ENCODE measurements around the gene TOX2. TPM values are rescaled to one million over a fixed set of nuclear protein-coding genes. Genes with fewer than 3 reads are reported as not detected.

The TOX2 gene
- total RNA-seq (2022; extraction: Qiagen RNA extraction; ENCODE audit: low read depth) = 8.4 to 11.4 TPM (median 9.3 TPM) in 5 replicates

GRCh38 chr20:43914311-43915210, at the start of gene TOX2:
TOX2 (plus strand) TSS chr20:43914852; CDS start chr20:43914892, 40 bp downstream.

Other genes starting within 250 kb of the TOX2 start
- gene MYBL2, start 247.7 kb upstream of the TOX2 start, total RNA-seq (2022; extraction: Qiagen RNA extraction; ENCODE audit: low read depth) = 72.5 to 89.3 TPM (median 78.9 TPM) in 5 replicates
- gene GTSF1L, start 187.8 kb upstream of the TOX2 start, total RNA-seq (2022; extraction: Qiagen RNA extraction; ENCODE audit: low read depth) = not detected in 5 replicates